GM18951 (cell line): ENCODE results near the gene CARNS1.
A peak's percentile ranks its signal among the peaks of the same experiment; 100 is the strongest.
"Not testable (repeated sequence)": the region's sequence is repeated elsewhere in the genome, so short reads cannot be mapped to it uniquely, and the experiment has no call there.

ENCODE experiments used
- POLR2A ChIP-seq: IDR thresholded peaks from 4 replicates; pipeline ENCODE4 v1.6.1; 2011; ENCODE audit warnings: mild to moderate bottlenecking; ENCODE audit not compliant: insufficient read length, insufficient read depth; ENCODE audit errors: extremely low read depth
- in situ Hi-C: fragments of 300-500 bp; cut with MboI; formaldehyde crosslinking; loops from one replicate; pipeline ENCODE4 v1.12.0; 2022; ENCODE audit warnings: low sequenced_read_pairs, mixed read lengths, inconsistent platforms; ENCODE audit not compliant: unreplicated experiment

Gene CARNS1

DNA sequence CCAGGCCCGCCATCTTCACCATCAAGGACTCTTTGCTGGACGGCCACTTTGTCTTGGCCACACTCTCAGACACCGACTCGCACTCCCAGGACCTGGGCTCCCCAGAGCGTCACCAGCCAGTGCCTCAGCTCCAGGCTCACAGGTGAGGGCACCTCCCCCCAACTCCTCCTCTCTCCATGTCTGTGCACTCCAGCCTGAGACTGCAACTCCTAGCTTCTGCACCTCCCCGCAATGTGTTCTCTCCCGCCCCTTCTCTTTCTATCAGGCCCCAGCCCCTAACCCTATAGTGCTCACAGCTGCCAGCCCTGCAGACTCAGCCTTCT is 19.3 kb upstream of the CARNS1 start:
- no peak for TF ChIP-seq POLR2A
- in situ Hi-C loops, result no loop called here

DNA sequence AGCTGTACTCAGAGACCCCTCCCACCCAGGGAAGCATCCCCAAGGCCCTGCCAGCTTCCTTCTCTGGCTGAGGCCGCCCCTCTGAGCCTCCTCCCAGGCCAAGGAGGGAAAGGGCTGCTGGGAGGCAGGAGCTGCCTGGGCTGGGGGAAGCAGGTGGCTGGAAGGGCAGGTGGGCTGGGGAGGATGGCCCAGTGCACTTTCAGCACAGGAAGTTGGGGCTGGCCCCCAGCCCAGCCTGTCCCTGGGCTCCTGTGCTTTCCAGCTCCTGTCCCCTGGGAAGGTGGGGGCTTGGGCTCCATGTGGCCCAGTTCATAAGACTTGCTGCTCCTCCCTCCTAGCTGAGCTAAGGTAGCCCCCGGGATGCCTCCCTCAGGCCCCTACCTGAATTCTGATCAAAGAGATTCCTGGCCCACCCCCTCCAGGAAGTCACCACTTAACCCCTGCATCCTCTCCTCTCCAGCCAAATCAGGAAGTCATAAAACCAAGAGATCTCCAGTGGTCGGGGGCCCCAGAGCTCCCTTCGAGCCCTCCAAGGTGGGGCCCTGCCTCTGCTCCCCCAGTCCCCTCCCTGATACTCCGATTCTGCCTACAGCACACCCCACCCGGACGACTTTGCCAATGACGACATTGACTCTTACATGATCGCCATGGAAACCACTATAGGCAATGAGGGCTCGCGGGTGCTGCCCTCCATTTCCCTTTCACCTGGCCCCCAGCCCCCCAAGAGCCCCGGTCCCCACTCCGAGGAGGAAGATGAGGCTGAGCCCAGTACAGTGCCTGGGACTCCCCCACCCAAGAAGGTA is 18.7 kb upstream of the CARNS1 start:
- in situ Hi-C loops, result no loop called here
- no peak for TF ChIP-seq POLR2A

DNA sequence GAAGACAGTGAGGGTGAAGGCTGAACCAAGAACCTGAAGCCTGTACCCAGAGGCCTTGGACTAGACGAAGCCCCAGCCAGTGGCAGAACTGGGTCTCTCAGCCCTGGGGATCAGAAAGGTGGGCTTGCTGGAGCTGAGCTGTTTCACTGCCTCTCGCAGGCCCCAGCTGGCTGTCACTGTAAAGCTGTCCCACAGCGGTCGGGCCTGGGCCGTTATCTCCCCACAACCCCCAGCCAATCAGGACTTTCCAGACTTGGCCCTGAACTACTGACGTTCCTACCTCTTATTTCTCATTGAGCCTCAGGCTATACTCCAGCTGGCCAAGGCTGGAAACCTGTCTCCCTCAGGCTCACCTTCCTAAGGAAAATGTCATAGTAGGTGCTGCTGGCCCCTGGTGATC is 17.9 kb upstream of the CARNS1 start:
- in situ Hi-C loops, result no loop called here
- TF ChIP-seq POLR2A, result no peak

DNA sequence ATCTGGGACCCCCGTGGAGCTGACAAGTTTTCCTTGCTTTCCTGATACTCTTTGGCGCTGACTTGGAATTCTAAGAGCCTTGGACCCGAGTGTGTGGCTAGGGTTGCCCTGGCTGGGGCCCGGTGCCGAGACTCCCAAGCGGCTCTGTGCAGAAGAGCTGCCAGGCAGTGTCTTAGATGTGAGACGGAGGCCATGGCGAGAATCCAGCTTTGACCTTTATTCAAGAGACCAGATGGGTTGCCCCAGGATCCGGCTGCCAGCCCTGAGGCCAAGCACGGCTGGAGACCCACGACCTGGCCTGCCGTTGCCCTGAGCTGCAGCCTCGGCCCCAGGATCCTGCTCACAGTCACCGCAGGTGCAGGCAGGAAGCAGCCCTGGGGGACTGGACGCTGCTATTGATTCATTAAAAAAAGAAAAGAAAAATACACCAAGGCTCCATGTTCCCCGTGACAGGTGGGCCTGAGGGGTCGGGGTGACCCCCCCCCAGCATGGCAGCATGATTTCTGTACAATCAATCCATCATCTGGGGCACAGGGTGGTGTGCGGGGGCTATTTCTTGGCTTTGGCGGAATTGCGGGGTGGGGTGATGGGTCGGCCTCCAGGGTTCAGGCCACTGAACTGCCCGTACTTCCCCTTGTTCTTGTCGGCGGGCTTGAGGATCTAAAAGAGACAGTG is 17.4 kb upstream of the CARNS1 start:
- TF ChIP-seq POLR2A, result no peak
- in situ Hi-C loops, result no loop called here

DNA sequence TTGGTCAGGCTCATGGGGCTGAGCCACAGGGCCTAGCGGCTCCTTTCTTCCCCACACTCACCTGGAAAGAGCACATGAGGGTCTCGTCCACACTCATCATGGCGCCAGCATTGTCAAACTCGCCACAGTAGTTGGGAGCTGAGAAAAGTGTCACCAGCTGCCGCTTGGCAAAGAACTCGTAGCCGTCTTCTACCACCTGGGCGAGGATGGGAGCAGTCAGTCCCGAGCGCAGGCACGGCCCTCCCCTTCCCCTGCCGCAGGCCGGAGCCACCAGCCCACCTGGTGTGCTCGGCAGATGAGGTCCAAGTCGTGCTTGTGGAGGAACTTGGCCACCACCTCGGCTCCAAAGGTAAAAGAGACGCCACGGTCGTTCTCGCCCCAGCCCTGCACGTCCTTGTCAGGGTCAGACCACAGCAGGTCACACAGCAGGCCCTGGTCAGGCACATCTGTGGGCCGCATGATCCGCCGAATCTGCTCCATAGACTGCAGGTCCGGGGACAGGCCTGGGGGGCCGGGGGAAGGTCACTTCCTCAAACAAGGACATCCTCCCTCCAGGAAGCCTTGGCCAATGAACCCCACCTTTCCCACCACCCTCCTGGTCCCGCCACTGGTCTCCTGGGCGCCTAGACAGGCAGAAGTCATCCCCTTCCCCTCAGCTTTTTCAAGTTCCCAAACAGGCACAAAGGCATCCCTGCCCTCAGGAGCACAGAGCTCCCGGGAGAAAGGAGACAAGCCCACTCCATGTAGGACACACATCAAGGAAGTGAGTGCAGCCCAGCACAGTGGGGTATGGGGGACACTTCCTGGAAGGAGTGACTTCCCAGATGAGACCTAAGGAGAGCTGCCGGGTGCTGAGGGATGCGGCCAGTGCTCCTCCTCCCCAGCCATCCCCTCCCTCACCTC is 16.6 kb upstream of the CARNS1 start:
- in situ Hi-C loops, result no loop called here
- no peak for TF ChIP-seq POLR2A

DNA sequence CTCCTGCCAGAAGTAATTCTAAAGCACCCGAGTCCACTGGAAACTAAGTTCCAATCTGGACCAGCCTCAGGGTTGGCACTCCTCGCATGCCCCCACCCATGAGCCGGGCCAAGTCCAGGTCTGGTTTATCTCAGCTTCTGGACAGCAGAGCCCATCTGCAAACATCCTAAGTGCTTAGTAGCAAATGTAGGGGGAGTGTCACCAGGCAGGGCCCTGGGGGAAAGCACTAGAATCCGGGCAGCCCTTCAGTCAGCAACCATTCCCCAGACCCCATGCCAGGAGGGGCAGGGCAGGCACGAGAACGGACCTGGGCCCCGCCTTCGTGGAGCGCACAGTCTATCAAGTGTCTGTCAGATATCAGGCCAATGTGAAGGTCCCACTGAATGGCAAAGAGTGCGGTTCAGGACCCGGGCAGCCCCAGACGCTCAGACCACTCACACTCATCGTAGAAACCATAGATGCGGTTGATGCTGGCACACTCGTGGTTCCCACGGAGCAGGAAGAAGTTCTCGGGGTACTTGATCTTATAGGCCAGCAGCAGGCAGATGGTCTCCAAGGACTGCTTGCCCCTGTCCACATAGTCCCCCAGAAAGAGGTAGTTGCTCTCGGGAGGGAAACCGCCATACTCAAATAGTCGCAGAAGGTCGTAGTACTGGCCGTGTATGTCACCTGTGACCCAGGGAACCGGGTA is 15.1 kb upstream of the CARNS1 start:
- no peak for TF ChIP-seq POLR2A
- in situ Hi-C loops, result no loop called here

DNA sequence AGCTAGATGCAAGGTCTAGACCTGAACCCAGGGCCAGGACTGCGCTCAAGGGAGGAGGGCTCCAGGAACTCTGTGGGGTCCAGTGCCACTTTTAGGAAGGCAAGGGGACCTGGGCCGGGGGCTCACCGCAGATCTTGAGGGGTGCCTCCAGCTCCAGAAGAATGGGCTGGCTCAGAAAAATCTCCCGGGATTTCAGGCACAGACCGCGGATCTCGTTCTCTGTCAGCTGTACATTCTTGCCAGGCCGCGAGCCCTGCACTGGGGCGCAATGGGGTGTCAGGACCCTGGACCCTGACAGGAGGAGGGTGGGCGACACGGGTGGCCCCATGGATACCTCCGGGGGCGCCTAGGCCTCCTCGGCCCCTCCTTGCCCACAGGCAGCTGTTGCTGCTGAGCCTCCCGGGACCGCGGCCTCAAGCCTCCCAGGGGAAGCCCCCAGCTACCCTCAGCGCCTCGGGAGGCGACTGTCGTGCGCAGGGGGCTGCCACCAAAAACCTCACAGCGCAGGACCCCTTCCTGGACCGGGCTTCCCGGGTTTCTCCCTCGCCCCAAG is 14.5 kb upstream of the CARNS1 start:
- in situ Hi-C loops, result no loop called here
- no peak for TF ChIP-seq POLR2A

DNA sequence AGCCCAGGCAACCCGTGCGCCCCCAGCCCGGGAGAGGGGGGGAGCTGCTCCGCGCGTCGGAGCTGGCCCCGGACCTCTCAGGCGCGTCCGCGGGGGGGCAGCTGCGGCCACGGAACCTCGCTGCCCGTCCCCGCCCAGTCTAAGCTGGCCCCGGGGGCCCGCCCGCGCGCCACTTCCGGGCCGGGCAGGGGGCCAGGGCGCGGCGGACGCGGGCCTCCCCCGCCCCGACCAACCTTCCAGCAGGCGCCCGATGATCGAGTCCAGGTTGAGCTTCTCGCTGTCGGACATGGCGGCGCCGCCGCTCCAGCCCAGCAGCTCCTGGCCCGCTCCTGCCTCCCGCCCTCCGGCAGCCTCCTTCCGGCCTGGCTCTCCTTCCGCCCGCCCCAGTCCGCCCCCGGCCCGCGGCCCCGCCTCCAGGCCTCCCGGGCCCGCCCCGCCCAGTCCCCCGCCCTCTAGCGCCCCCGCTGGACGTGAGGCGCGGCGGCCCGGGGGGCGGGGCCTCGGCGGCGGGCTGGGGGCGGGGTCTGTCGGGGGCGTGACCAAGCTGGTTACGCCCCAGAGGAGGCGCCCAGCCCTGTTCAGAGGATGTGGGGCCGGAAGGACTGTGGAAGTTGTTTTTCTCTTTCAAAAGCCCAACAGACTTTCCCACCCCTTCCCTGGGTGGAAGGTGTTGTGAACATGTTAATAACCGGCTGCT is 13.8 kb upstream of the CARNS1 start, which contains the start of gene PPP1CA:
TSS of gene PPP1CA (minus strand) at position 364 of the 697 bp plus-strand sequence. CDS start at position 288, 76 bp downstream.
- TF ChIP-seq POLR2A, result peak; percentile 94
- in situ Hi-C loops, result no loop called here

DNA sequence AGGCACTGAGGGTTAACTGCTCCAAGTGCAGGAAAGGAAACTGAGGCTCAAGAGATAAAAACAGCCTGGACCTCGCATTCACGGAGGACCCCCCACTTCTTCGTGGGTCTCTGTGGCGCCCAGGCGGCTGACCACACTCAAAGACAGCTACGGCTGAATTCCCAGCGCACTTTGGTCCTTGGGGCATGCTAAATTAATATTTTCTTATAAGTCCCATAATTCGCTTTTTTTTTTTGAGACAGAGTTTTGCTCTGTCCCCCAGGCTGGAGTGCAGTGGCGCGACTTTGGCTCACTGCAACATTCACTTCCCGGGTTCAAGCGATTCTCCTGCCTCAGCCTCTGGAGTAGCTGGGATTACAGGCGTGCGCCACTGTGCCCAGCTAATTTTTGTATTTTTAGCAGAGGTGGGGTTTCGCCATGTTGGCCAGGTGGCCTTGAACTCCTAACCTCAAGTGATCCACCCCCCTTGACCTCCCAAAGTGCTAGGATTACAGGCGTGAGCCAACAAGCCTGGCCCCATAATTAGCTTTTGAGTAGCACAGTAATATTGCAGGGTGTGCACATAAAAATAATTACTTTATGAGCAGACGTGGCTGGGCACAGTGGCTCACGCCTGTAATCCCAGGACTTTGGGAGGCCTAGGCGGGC is 13.2 kb upstream of the CARNS1 start:
- in situ Hi-C loops, result not testable (repeated sequence)

DNA sequence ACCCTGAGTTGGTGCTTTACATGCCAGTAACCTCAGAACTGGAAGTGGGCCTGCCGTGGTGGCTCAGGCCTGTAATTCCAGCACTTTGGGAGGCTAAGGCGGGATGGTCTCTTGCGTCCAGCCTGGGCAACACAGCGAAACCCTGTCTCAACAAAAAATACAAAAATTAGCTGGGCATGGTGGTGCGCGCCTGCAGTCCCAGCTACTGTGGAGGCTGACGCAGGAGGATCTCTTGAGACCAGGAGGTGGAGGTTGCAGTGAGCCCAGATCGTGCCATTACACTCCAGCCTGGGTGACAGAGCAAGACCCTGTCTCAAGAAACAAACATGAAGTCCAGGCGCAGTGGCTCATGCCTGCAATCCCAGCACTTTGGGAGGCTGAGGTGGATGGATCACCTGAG is 12.4 kb upstream of the CARNS1 start:
- in situ Hi-C loops, result not testable (repeated sequence)

DNA sequence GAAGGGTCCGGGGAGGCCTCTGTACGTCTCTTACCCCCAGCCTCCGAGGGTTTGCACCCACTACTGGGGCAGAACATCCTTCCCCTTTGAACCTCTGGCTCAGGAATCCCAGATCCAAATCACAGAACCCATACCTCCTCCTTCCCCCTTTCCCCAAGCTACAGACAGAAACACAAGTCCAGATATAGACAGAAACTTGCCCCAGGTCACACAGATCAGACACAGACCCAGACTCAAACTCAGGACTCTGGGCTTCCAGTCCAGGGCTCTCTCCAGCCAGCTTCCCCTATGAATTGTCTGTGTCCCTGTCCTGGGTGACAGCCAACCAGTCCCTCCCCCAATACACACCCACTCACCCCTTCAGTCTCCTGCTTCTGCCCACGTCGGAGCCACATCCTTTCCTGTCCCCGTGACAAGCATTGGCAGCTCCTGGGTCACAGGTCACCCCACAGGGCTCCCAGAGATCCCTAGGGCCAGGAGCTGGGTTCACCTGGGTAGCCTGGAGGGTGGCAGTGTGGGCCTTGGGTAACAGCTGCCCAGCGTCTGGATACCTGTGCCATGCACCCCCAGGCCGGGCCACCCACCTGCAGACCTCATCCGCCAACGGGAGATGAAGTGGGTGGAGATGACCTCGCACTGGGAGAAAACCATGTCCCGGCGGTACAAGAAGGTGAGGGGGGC is 10.8 kb upstream of the CARNS1 start:
- in situ Hi-C loops, result no loop called here
- peak; percentile 13 for TF ChIP-seq POLR2A
